Pancreas (tissue), 10 donors: ENCODE data around the gene TBX4. TPM values are rescaled to one million over a fixed set of nuclear protein-coding genes. Genes with fewer than 3 reads are reported as not detected.

Source experiments
- ATAC-seq, 4 donors: fragments of 200-7000 bp; cut with Tn5 transposase; one replicate each; pipeline versions ENCODE4 v1.8.0 to v1.9.1; 2020; ENCODE audit warnings: mild to moderate bottlenecking in 4 of 4, moderate library complexity in 4 of 4
- DNase-seq, 6 donors: peaks; one replicate each; pipeline ENCODE4 v3.0.0-alpha.2; 2020
- FAIRE-seq: peaks from 2 replicates; lab custom pipeline; 2012; peaks lifted over from hg19 to GRCh38; lab: Jason Lieb, UNC
- H3K27ac ChIP-seq, 4 donors: fragments of 200-600 bp; sonication (generic); 1 replicate in 3 of 4; 2 replicates in 1 of 4; pipeline versions ENCODE4 v1.5.0 to v1.8.0; 2020
- H3K27me3 ChIP-seq, 4 donors: fragments of 200-600 bp; one replicate each; pipeline ENCODE4 v1.8.0; 2021
- H3K36me3 ChIP-seq, 3 donors: fragments of 200-600 bp; sonication (generic) in 1 of 3; one replicate each; pipeline versions ENCODE4 v1.5.0 to v1.8.0; 2020 to 2021
- H3K4me1 ChIP-seq, 3 donors: fragments of 200-600 bp; one replicate each; pipeline ENCODE4 v1.8.0; 2021
- H3K4me3 ChIP-seq, 4 donors: fragments of 200-600 bp; sonication (generic) in 2 of 4; one replicate each; pipeline versions ENCODE4 v1.5.0 to v1.8.0; 2020 to 2021
- H3K9me3 ChIP-seq, 4 donors: fragments of 200-600 bp; one replicate each; pipeline ENCODE4 v1.8.0; 2021
- WGBS, 2 donors: extraction: QIAGEN DNeasy Blood & Tissue Kit; methylation state at CpG; one replicate each; pipeline ENCODE4 v1.1.7; 2013; 5-methylcytosine and 5-hydroxymethylcytosine counted together
- intact Hi-C, 3 donors: fragments of 100-400 bp; cut with DNase I; formaldehyde crosslinking; loops; one replicate each; pipeline versions ENCODE4 v1.11.1 to v1.14.2; 2022
- polyA plus RNA-seq, 2 donors: library from polyadenylated mRNA; stranded (reverse); fragments of 200-250 nt; gene quantifications; one replicate each; pipeline ENCODE4 v1.2.3, GENCODE V29; 2013
- total RNA-seq, 6 donors: library from RNA; stranded (reverse); fragmentation: NEBNext Ultra II Directional in 4 of 6; extraction: Animal tissue kit (Norgen Biotek cat#: 25700) in 4 of 6; gene quantifications; one replicate each; pipeline versions ENCODE4 v1.2.1 to v1.2.4, GENCODE V29; 2021 to 2023
- TF ChIP-seq, protein P1 (sequence below), 4 donors: fragments of 200-600 bp; sonication (generic) in 3 of 4; IDR thresholded peaks; one replicate each; pipeline versions ENCODE4 v1.5.0 to v1.8.0; 2021; ENCODE audit warnings: antibody characterized with exemption in 4 of 4
- donor health status: healthy with polysubstance abuse.
- donor health status: DM: no; HTN: no; CAD: no; lungs with moderate emphysema.
- donor health status: DM: no; HTN: no; CAD: no.
- donor health status: control.
- donor health status: control.
- donor health status: Bipolar disorder and iron deficiency.
- donor health status: DM: yes; HTN: yes; CAD: no.
- donor health status: DM: no; HTN: no; CAD: no.
- donor health status: DM: no; HTN: no; CAD: no.
- donor health status: DM: yes; HTN: yes; CAD: no.

The TBX4 gene
- total and polyA plus RNA-seq, 8 donors: not detected

- Histone ChIP-seq H3K4me1 (no peaks in the 10 kb centered on the region), H3K4me3 (no peak overlapping the region), H3K27me3 (no peaks in the 10 kb centered on the region), H3K27ac (no peak overlapping the region), H3K9me3 (no peaks in the 10 kb centered on the region), H3K36me3 (no peaks in the 10 kb centered on the region)
- TF ChIP-seq, protein P1, sequence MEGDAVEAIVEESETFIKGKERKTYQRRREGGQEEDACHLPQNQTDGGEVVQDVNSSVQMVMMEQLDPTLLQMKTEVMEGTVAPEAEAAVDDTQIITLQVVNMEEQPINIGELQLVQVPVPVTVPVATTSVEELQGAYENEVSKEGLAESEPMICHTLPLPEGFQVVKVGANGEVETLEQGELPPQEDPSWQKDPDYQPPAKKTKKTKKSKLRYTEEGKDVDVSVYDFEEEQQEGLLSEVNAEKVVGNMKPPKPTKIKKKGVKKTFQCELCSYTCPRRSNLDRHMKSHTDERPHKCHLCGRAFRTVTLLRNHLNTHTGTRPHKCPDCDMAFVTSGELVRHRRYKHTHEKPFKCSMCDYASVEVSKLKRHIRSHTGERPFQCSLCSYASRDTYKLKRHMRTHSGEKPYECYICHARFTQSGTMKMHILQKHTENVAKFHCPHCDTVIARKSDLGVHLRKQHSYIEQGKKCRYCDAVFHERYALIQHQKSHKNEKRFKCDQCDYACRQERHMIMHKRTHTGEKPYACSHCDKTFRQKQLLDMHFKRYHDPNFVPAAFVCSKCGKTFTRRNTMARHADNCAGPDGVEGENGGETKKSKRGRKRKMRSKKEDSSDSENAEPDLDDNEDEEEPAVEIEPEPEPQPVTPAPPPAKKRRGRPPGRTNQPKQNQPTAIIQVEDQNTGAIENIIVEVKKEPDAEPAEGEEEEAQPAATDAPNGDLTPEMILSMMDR (IDR thresholded peaks at IDR 0.05): no peak
- intact Hi-C loops: no loop called here
- ATAC-seq: no peak
- DNase-seq: no peak
- FAIRE-seq: no peak
- WGBS, 2 donors: 75 to 84% methylated on average over 10 of the region's 10 CpGs
Observed at GRCh38 chr17:61423967-61424649, 28.1 kb upstream of the TBX4 start.

- WGBS, 2 donors: 55 to 58% methylated on average over 11 of the region's 11 CpGs
- intact Hi-C loops: no loop called here
- H3K4me1 ChIP-seq: no peaks in the 10 kb centered on the region
- TF ChIP-seq, protein P1 (IDR thresholded peaks at IDR 0.05): no peak
- H3K27me3 ChIP-seq: no peaks in the 10 kb centered on the region
- ATAC-seq (no peak), FAIRE-seq (no peak), DNase-seq (no peak)
- H3K27ac ChIP-seq: no peak overlapping the region
- H3K36me3 ChIP-seq: no peaks in the 10 kb centered on the region
- H3K4me3 ChIP-seq: no peak overlapping the region
- no peaks in the 10 kb centered on the region for H3K9me3 ChIP-seq
Observed at GRCh38 chr17:61425682-61426481, 26.3 kb upstream of the TBX4 start.

DNA sequence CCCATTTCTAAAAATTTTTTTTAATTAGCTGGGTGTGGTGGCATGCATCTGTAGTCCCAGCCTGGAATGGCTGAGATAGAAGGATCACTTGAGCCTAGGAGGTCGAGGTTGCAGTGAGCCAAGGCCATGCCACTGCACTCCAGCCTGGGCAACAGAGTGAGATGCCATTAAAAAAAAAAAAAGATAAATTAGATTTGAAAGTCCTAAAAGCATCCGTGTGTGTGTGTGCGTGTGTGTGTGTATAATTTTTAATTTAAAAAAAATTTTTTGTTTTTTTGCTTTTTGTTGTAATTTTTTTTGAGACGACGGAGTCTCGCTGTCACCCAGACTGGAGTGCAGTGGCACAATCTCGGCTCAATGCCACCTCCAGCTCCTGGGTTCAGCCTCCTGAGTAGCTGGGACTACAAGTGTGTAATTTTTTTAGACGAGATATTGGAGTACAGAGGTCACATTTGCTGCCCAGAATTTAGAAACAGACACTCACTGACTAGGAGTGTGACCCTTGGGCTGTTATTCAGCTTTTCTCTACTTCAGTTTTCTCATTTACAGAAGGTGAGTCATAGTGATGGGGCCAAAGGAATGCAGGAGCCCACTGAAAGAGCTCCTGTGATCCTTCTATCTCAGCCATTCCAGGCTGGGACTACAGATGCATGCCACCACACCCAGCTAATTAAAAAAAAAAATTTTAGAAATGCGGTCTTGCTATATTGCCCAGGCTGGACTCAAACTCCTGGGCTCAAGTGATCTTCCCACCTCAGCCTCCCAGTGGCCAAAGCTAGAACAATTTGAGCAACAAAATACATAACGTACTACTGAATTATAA is 25.5 kb upstream of the TBX4 start:
- Histone ChIP-seq H3K4me3 (no peak overlapping the region), H3K27ac (no peak overlapping the region), H3K36me3 (no peaks in the 10 kb centered on the region), H3K9me3 (no peaks in the 10 kb centered on the region), H3K4me1 (no peaks in the 10 kb centered on the region), H3K27me3 (no peaks in the 10 kb centered on the region)
- FAIRE-seq (no peak), ATAC-seq (no peak), DNase-seq (no peak)
- intact Hi-C loops: no loop called here
- WGBS, 2 donors: 73 to 85% methylated on average over 10 of the region's 10 CpGs
- TF ChIP-seq, protein P1 (IDR thresholded peaks at IDR 0.05): no peak

DNA sequence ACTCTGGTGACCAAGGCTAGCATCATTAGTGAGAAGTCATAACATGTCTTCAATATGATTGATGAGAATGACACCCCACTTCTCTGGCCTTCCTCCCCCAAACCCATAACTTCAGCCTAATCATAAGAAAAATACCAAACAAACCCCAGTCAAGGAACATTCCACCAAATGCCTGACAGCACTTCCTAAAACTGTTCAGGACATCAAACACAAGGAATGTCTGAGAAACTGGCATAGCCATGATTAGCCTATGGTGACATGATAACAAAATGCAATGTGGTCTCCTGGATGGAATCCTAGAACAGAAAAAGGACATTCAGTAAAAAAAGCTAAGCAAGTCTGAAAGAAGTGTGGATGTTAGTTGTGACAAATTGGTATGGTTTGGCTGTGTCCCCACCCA is 24.7 kb upstream of the TBX4 start:
- Histone ChIP-seq H3K4me3 (no peak overlapping the region), H3K27ac (no peak overlapping the region), H3K9me3 (no peaks in the 10 kb centered on the region), H3K36me3 (no peaks in the 10 kb centered on the region), H3K27me3 (no peaks in the 10 kb centered on the region), H3K4me1 (no peaks in the 10 kb centered on the region)
- DNase-seq (no peak), ATAC-seq (no peak), FAIRE-seq (no peak)
- TF ChIP-seq, protein P1 (IDR thresholded peaks at IDR 0.05): no peak
- intact Hi-C loops: no loop called here
